ENCODE results near the gene DOCK9.

GRCh38 chr13:98951266-98951665 lies 26.6 kb downstream of the DOCK9 start:
- no peak for TF ChIP-seq HDAC3 (IDR thresholded peaks at IDR 0.05; ENCODE audit: borderline replicate concordance, partially characterized antibody)
- no peak for TF ChIP-seq HDAC6 (IDR thresholded peaks at IDR 0.05; ENCODE audit: low read depth, low read length)
- no peak for TF ChIP-seq PATZ1 (CRISPR knock-in tag; IDR thresholded peaks at IDR 0.05; ENCODE audit: borderline replicate concordance)
- TF ChIP-seq MNT (conservative IDR thresholded peaks at IDR 0.05), result no peak
- no peak for TF ChIP-seq PHF21A (IDR thresholded peaks at IDR 0.05; ENCODE audit: borderline replicate concordance, low read depth)
- no peak for TF ChIP-seq MIER1 (IDR thresholded peaks at IDR 0.05; ENCODE audit: low read depth)
- TF ChIP-seq ZFX (CRISPR knock-in tag; IDR thresholded peaks at IDR 0.05), result no peak
- no peak for TF ChIP-seq CTCF (IDR thresholded peaks at IDR 0.05 in 2 of 3, conservative IDR thresholded peaks at IDR 0.05 in 1 of 3; ENCODE audit: insufficient read depth in 2 of 3, low read depth in 1 of 3, low read length in 3 of 3)
- TF ChIP-seq ATF2 (CRISPR knock-in tag; IDR thresholded peaks at IDR 0.05), result no peak
- no peak for TF ChIP-seq MAFK (IDR thresholded peaks at IDR 0.05; ENCODE audit: low read length)
- no peak for TF ChIP-seq ZNF133 (CRISPR knock-in tag; IDR thresholded peaks at IDR 0.05)
- TF ChIP-seq ZNF609 (CRISPR knock-in tag; IDR thresholded peaks at IDR 0.05; ENCODE audit: borderline replicate concordance), result no peak

Measured in K562 (cell line).